NCI-H1417 treated with DMSO at 0.1 percent for 48 hours (cell line): Measurements from ENCODE around the gene RAB8A.
"Not testable (repeated sequence)": the region's sequence is repeated elsewhere in the genome, so short reads cannot be mapped to it uniquely, and the experiment has no call there.

Experiments
- DNase-seq: peaks from one replicate; lab custom pipeline; 2025; lab: John Stamatoyannopoulos, UW

Gene RAB8A

GRCh38 chr19:16078759-16079707 is 32.7 kb upstream of the RAB8A start:
- DNase-seq = no peak

GRCh38 chr19:16084067-16084685 is 27.5 kb upstream of the RAB8A start:
- DNase-seq = no peak

GRCh38 chr19:16085115-16085514 is 26.6 kb upstream of the RAB8A start:
- DNase-seq = no peak

- not testable (repeated sequence) for DNase-seq
Observed at GRCh38 chr19:16087404-16087803, 24.3 kb upstream of the RAB8A start.

- no peak for DNase-seq
Observed at GRCh38 chr19:16087940-16088339, 23.7 kb upstream of the RAB8A start.

- DNase-seq = no peak
Observed at GRCh38 chr19:16088351-16089009, 23.2 kb upstream of the RAB8A start.

- no peak for DNase-seq
Observed at GRCh38 chr19:16089010-16089846, 22.5 kb upstream of the RAB8A start.

GRCh38 chr19:16091546-16092475 is 19.9 kb upstream of the RAB8A start:
- DNase-seq = no peak

GRCh38 chr19:16094360-16095070 is 17.2 kb upstream of the RAB8A start:
- no peak for DNase-seq

GRCh38 chr19:16095071-16095571 is 16.6 kb upstream of the RAB8A start:
- no peak for DNase-seq

GRCh38 chr19:16096280-16096855 is 15.3 kb upstream of the RAB8A start:
- DNase-seq = no peak

GRCh38 chr19:16098416-16098768 is 13.3 kb upstream of the RAB8A start:
- no peak for DNase-seq

- DNase-seq = no peak
Observed at GRCh38 chr19:16098821-16099220, 12.9 kb upstream of the RAB8A start.

GRCh38 chr19:16099314-16099965 is 12.2 kb upstream of the RAB8A start:
- DNase-seq = not testable (repeated sequence)

- DNase-seq = no peak
Observed at GRCh38 chr19:16100524-16100923, 11.2 kb upstream of the RAB8A start.

- DNase-seq = no peak
Observed at GRCh38 chr19:16104722-16105121, 7.0 kb upstream of the RAB8A start.

GRCh38 chr19:16106121-16106520 is 5.6 kb upstream of the RAB8A start:
- no peak for DNase-seq

- DNase-seq = no peak
Observed at GRCh38 chr19:16111909-16112752, 442 bp downstream of the RAB8A start.
